Osteoblast (primary cell): ENCODE measurements around the gene RNF150. TPM values are rescaled to one million over a fixed set of nuclear protein-coding genes. Genes with fewer than 3 reads are reported as not detected.

Experiments
- DNase-seq: peaks from one replicate; pipeline ENCODE4 v3.0.0; 2011; ENCODE audit warnings: low spot score, mixed read lengths; ENCODE audit not compliant: insufficient read length; ENCODE audit errors: missing footprints
- H2AFZ ChIP-seq: 2 replicates; pipeline ENCODE4 v1.6.0; 2011; ENCODE audit warnings: mild to moderate bottlenecking, low read length
- H3K27ac ChIP-seq: 2 replicates; pipeline ENCODE4 v1.5.1; 2011; ENCODE audit warnings: mild to moderate bottlenecking, low read depth, low read length, moderate library complexity
- H3K27me3 ChIP-seq: 2 replicates; pipeline ENCODE4 v1.6.0; 2012; ENCODE audit warnings: mild to moderate bottlenecking, control low read depth, inconsistent platforms, low read length, moderate library complexity; ENCODE audit not compliant: insufficient read depth
- H3K36me3 ChIP-seq: 2 replicates; pipeline ENCODE4 v1.5.1; 2011; ENCODE audit warnings: mild to moderate bottlenecking, low read length, control low read depth, moderate library complexity; ENCODE audit not compliant: insufficient read depth
- H3K4me1 ChIP-seq: 2 replicates; pipeline ENCODE4 v1.5.1; 2011; ENCODE audit warnings: mild to moderate bottlenecking, low read length, control low read depth, moderate library complexity; ENCODE audit not compliant: insufficient read depth
- H3K4me2 ChIP-seq: 2 replicates; pipeline ENCODE4 v1.6.0; 2011; ENCODE audit warnings: mild to moderate bottlenecking, low read length; ENCODE audit not compliant: insufficient read depth
- H3K4me3 ChIP-seq: fragments of 200-600 bp; sonication (generic); 3 replicates; pipeline ENCODE4 v1.5.1; 2012; ENCODE audit warnings: mild to moderate bottlenecking, low read length, inconsistent platforms; ENCODE audit not compliant: insufficient read depth
- H3K79me2 ChIP-seq: 2 replicates; pipeline ENCODE4 v1.6.0; 2012; ENCODE audit warnings: mild to moderate bottlenecking, low read length, control low read depth, inconsistent platforms; ENCODE audit not compliant: insufficient read depth
- H3K9me3 ChIP-seq: 2 replicates; pipeline ENCODE4 v1.5.1; 2011; ENCODE audit warnings: low read depth, low read length, control low read depth
- H4K20me1 ChIP-seq: 2 replicates; pipeline ENCODE4 v1.6.0; 2012; ENCODE audit warnings: mild to moderate bottlenecking, low read length, control low read depth; ENCODE audit not compliant: insufficient read depth
- total RNA-seq: library from RNA; depleted of rRNA; stranded (reverse); fragments of >200 nt; gene quantifications from 2 replicates; pipeline ENCODE4 v1.2.3, GENCODE V29; 2012
- TF ChIP-seq, protein P1 (sequence below): IDR thresholded peaks from 2 replicates; pipeline ENCODE4 v1.5.1; 2011; ENCODE audit warnings: mild to moderate bottlenecking, low read depth, low read length, moderate library complexity; ENCODE audit errors: extremely low read depth

RNF150 gene
- total RNA-seq, 1 donor, result 13.4 TPM

DNA sequence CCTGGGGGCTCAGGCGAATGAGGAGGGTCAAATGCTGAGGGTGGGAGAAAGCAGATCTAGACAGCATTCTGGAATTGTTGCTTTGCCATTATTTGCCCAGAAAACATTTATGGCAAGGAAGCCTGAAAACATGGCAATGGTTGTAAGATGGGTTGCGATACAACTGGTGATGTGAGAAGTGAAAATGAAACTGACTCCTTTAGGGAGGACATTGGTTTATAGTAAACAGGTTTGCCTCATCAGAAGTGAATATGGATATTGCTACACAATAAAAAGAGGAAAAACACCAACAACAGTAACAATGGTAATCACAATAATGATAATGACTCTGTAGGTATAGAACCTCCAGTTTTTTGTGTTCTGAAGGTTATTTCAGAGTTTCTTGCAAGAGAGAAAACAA is 270.1 kb downstream of the RNF150 start:
- H3K79me2 ChIP-seq, result no peaks in the 10 kb centered on the region
- no peak overlapping the region for H3K27ac ChIP-seq
- no peak for DNase-seq
- H3K4me1 ChIP-seq, result no peaks in the 10 kb centered on the region
- no peaks in the 10 kb centered on the region for H3K9me3 ChIP-seq
- H4K20me1 ChIP-seq, result no peaks in the 10 kb centered on the region
- no peaks in the 10 kb centered on the region for H3K27me3 ChIP-seq
- TF ChIP-seq, protein P1, sequence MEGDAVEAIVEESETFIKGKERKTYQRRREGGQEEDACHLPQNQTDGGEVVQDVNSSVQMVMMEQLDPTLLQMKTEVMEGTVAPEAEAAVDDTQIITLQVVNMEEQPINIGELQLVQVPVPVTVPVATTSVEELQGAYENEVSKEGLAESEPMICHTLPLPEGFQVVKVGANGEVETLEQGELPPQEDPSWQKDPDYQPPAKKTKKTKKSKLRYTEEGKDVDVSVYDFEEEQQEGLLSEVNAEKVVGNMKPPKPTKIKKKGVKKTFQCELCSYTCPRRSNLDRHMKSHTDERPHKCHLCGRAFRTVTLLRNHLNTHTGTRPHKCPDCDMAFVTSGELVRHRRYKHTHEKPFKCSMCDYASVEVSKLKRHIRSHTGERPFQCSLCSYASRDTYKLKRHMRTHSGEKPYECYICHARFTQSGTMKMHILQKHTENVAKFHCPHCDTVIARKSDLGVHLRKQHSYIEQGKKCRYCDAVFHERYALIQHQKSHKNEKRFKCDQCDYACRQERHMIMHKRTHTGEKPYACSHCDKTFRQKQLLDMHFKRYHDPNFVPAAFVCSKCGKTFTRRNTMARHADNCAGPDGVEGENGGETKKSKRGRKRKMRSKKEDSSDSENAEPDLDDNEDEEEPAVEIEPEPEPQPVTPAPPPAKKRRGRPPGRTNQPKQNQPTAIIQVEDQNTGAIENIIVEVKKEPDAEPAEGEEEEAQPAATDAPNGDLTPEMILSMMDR, result no peak
- no peak overlapping the region for H3K4me3 ChIP-seq
- H3K4me2 ChIP-seq, result no peak overlapping the region
- no peaks in the 10 kb centered on the region for H3K36me3 ChIP-seq
- H2AFZ ChIP-seq, result no peak overlapping the region

- Histone ChIP-seq H3K27me3 (no peaks in the 10 kb centered on the region), H3K9me3 (no peaks in the 10 kb centered on the region), H3K27ac (no peak overlapping the region), H3K36me3 (no peaks in the 10 kb centered on the region), H3K4me3 (no peak overlapping the region), H4K20me1 (no peaks in the 10 kb centered on the region), H3K79me2 (no peaks in the 10 kb centered on the region), H3K4me1 (no peaks in the 10 kb centered on the region), H2AFZ (no peak overlapping the region), H3K4me2 (no peak overlapping the region)
- DNase-seq, result no peak
- TF ChIP-seq, protein P1, result no peak
Observed at GRCh38 chr4:140862177-140862442, 271.2 kb downstream of the RNF150 start.

- no peak overlapping the region for H3K27ac ChIP-seq
- H3K9me3 ChIP-seq, result no peaks in the 10 kb centered on the region
- no peaks in the 10 kb centered on the region for H3K27me3 ChIP-seq
- no peaks in the 10 kb centered on the region for H4K20me1 ChIP-seq
- no peak overlapping the region for H2AFZ ChIP-seq
- H3K4me3 ChIP-seq, result no peak overlapping the region
- no peaks in the 10 kb centered on the region for H3K36me3 ChIP-seq
- H3K79me2 ChIP-seq, result no peaks in the 10 kb centered on the region
- TF ChIP-seq, protein P1, result peak; percentile 73
- no peak overlapping the region for H3K4me2 ChIP-seq
- peaks cover 3% of the 10 kb centered on the region for H3K4me1 ChIP-seq
- DNase-seq, result peak; percentile 68
Observed at GRCh38 chr4:140861359-140862176, 271.7 kb downstream of the RNF150 start.

DNA sequence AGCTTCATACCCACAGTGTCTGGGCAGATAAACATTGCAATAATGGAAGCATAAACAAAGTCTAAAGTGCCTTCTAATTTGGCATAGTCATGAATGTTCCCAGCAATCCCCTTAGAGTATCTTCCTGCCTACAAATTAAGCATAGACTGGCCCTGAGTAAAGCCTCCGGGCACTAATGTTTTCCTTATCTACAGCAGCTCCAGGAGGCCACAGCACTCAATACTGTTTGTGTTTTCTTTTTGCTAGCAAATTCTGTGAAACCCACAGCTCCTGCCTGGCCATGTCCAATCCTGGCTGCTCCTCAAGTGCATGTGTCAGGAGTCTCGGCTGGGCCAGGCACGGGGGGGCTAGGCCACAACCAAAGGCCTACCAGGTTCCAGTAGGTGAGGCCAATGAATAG is 274.4 kb downstream of the RNF150 start:
- no peak for DNase-seq
- no peaks in the 10 kb centered on the region for H3K79me2 ChIP-seq
- no peak overlapping the region for H3K27ac ChIP-seq
- H3K27me3 ChIP-seq, result no peaks in the 10 kb centered on the region
- H2AFZ ChIP-seq, result no peak overlapping the region
- TF ChIP-seq, protein P1, result no peak
- H3K4me2 ChIP-seq, result no peak overlapping the region
- H3K4me3 ChIP-seq, result no peak overlapping the region
- H4K20me1 ChIP-seq, result no peaks in the 10 kb centered on the region
- no peaks in the 10 kb centered on the region for H3K36me3 ChIP-seq
- H3K9me3 ChIP-seq, result no peaks in the 10 kb centered on the region
- H3K4me1 ChIP-seq, result peaks cover 3% of the 10 kb centered on the region
